Vagina (tissue), 2 donors: ENCODE data around the gene LRRC10B.

Source experiments
- POLR2A ChIP-seq, 2 donors: fragments of 450-650 bp; IDR thresholded peaks; one replicate each; pipeline ENCODE4 v1.6.1; 2017; ENCODE audit warnings: antibody characterized with exemption in 2 of 2, mild to moderate bottlenecking in 2 of 2, moderate library complexity in 2 of 2
- POLR2AphosphoS5 ChIP-seq, 2 donors: sonication (generic); formaldehyde crosslinking; IDR thresholded peaks; one replicate each; pipeline ENCODE4 v1.9.0; 2017; ENCODE audit warnings: antibody characterized with exemption in 2 of 2, mild to moderate bottlenecking in 2 of 2, low read depth in 1 of 2; ENCODE audit not compliant: insufficient read depth in 1 of 2
- TF ChIP-seq, protein P1 (sequence below), 3 experiments: fragments of 450-650 bp in 2 of 3; fragments of 200-600 bp in 1 of 3; sonication (generic) in 1 of 3; IDR thresholded peaks; one replicate each; pipeline ENCODE4 v1.5.1; 2017 to 2019; ENCODE audit warnings: antibody characterized with exemption in 3 of 3, mild to moderate bottlenecking in 2 of 3, moderate library complexity in 2 of 3

DNA sequence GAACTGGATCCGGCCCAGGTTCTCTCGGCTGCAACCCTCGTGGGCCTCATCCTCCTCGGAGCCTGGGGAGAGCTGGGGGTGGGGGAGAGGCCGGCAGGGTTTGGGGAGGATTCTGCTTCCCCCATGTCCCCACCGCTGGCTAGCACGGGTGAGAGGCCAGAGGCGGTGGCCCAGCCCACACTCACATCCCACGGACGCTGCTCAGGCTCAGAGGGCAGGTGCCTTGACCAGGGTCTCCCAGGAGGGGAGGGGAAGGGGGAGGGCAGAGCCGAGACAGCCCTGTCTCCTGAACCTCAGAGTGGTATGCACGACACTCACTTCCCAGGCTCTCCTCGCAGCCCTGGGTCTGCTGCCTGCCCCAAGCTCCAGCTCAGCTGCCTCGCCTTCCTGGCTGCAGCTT is 19.6 kb downstream of the LRRC10B start:
- TF ChIP-seq, protein P1, sequence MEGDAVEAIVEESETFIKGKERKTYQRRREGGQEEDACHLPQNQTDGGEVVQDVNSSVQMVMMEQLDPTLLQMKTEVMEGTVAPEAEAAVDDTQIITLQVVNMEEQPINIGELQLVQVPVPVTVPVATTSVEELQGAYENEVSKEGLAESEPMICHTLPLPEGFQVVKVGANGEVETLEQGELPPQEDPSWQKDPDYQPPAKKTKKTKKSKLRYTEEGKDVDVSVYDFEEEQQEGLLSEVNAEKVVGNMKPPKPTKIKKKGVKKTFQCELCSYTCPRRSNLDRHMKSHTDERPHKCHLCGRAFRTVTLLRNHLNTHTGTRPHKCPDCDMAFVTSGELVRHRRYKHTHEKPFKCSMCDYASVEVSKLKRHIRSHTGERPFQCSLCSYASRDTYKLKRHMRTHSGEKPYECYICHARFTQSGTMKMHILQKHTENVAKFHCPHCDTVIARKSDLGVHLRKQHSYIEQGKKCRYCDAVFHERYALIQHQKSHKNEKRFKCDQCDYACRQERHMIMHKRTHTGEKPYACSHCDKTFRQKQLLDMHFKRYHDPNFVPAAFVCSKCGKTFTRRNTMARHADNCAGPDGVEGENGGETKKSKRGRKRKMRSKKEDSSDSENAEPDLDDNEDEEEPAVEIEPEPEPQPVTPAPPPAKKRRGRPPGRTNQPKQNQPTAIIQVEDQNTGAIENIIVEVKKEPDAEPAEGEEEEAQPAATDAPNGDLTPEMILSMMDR (IDR thresholded peaks at IDR 0.05) = no peak
- TF ChIP-seq POLR2A (IDR thresholded peaks at IDR 0.05) = no peak
- no peak for TF ChIP-seq POLR2AphosphoS5 (IDR thresholded peaks at IDR 0.05; ENCODE audit: insufficient read depth in 1 of 2, low read depth in 1 of 2)
